B cell (primary cell): ENCODE data around the gene FBXO5. TPM values are rescaled to one million over a fixed set of nuclear protein-coding genes. Genes with fewer than 3 reads are reported as not detected.

Source experiments
- ATAC-seq: fragments of 200-7000 bp; cut with Tn5 transposase; one replicate; pipeline ENCODE4 v1.10.0; 2021; ENCODE audit warnings: low read depth, mild to moderate bottlenecking, moderate number of reproducible peaks, moderate library complexity
- CTCF ChIA-PET: fragments of 350-600 bp; sonication (Branson Sonifier 250); formaldehyde crosslinking; loops from one replicate; lab custom pipeline; 2021; ENCODE audit warnings: antibody characterized with exemption, inconsistent platforms; lab: Charles Lee
- POLR2A ChIA-PET: fragments of 350-600 bp; sonication (Branson Sonifier 250); formaldehyde crosslinking; loops from one replicate; lab custom pipeline; 2021; ENCODE audit warnings: antibody characterized with exemption; lab: Charles Lee
- DNase-seq: peaks from one replicate; pipeline ENCODE4 v3.0.0; 2013
- H2AFZ ChIP-seq: 2 replicates; pipeline ENCODE4 v1.6.1; 2012; ENCODE audit warnings: mild to moderate bottlenecking, low read depth, low read length; ENCODE audit not compliant: insufficient read depth, poor library complexity, severe bottlenecking
- H3K27ac ChIP-seq, 2 donors: 1 replicate in 1 of 2; 2 replicates in 1 of 2; pipeline ENCODE4 v1.5.1; 2012 to 2013; ENCODE audit warnings: low read length in 2 of 2, mild to moderate bottlenecking in 2 of 2, moderate library complexity in 1 of 2
- H3K27me3 ChIP-seq, 4 experiments: fragments of 200-600 bp in 1 of 4; sonication (generic) in 1 of 4; replicated peaks in 1 of 4; 1 replicate in 2 of 4; 2 replicates in 2 of 4; pipeline versions ENCODE4 v1.6.1 to v1.7.0; 2013 to 2016; ENCODE audit warnings: low read length in 3 of 4, mild to moderate bottlenecking in 2 of 4, mixed read lengths in 1 of 4, moderate library complexity in 1 of 4; ENCODE audit not compliant: insufficient read depth in 4 of 4, control insufficient read depth in 3 of 4; ENCODE audit errors: control extremely low read depth in 1 of 4
- H3K36me3 ChIP-seq, 2 experiments: replicated peaks in 1 of 2; 1 replicate in 1 of 2; 2 replicates in 1 of 2; pipeline versions ENCODE4 v1.6.1 to v1.7.1; 2013; ENCODE audit warnings: low read length in 1 of 2; ENCODE audit not compliant: insufficient read depth in 2 of 2, control insufficient read depth in 1 of 2; ENCODE audit errors: control extremely low read depth in 1 of 2, extremely low read depth in 1 of 2
- H3K4me1 ChIP-seq, 2 donors: fragments of 200-600 bp in 1 of 2; sonication (generic) in 1 of 2; 1 replicate in 1 of 2; 2 replicates in 1 of 2; pipeline versions ENCODE4 v1.5.1 to v1.6.1; 2013 to 2017; ENCODE audit warnings: low read length in 2 of 2; ENCODE audit not compliant: control insufficient read depth in 2 of 2, insufficient read depth in 2 of 2
- H3K4me2 ChIP-seq: replicated peaks from 2 replicates; pipeline ENCODE3; 2012; ENCODE audit warnings: mild to moderate bottlenecking, low read depth, low read length; ENCODE audit not compliant: poor library complexity, severe bottlenecking
- H3K4me3 ChIP-seq, 5 experiments: fragments of 200-600 bp in 1 of 5; sonication (generic) in 1 of 5; 1 replicate in 3 of 5; 2 replicates in 2 of 5; pipeline versions ENCODE4 v1.5.1 to v1.7.0; 2011 to 2016; ENCODE audit warnings: low read length in 4 of 5, mild to moderate bottlenecking in 4 of 5, low read depth in 2 of 5, control low read depth in 1 of 5, moderate library complexity in 1 of 5; ENCODE audit not compliant: insufficient read depth in 1 of 5; ENCODE audit errors: control extremely low read depth in 1 of 5, extremely low read depth in 1 of 5
- H3K79me2 ChIP-seq: fragments of 200-600 bp; sonication (generic); one replicate; pipeline ENCODE4 v1.6.0; 2016; ENCODE audit warnings: low read length; ENCODE audit not compliant: control insufficient read depth, insufficient read depth
- H3K9ac ChIP-seq: fragments of 200-600 bp; sonication (generic); 2 replicates; pipeline ENCODE4 v1.6.1; 2017; ENCODE audit warnings: mild to moderate bottlenecking, low read length, moderate library complexity
- H3K9me3 ChIP-seq, 3 donors: one replicate each; pipeline versions ENCODE4 v1.6.1 to v1.7.1; 2013; ENCODE audit warnings: low read length in 2 of 3; ENCODE audit not compliant: control insufficient read depth in 2 of 3, insufficient read depth in 1 of 3; ENCODE audit errors: control extremely low read depth in 1 of 3
- H4K20me1 ChIP-seq: 2 replicates; pipeline ENCODE4 v1.6.0; 2012; ENCODE audit warnings: mild to moderate bottlenecking, low read length; ENCODE audit not compliant: insufficient read depth, control insufficient read depth, poor library complexity, severe bottlenecking
- H3K27ac Mint-ChIP-seq: one replicate; pipeline ENCODE4 v1.8.0; 2021; ENCODE audit warnings: mixed read lengths
- H3K27me3 Mint-ChIP-seq: one replicate; pipeline ENCODE4 v1.8.0; 2021; ENCODE audit warnings: mixed read lengths
- H3K4me1 Mint-ChIP-seq: one replicate; pipeline ENCODE4 v1.8.0; 2021; ENCODE audit warnings: mixed read lengths
- H3K4me3 Mint-ChIP-seq: one replicate; pipeline ENCODE4 v1.8.0; 2021; ENCODE audit warnings: mixed read lengths
- H3K9me3 Mint-ChIP-seq: one replicate; pipeline ENCODE4 v1.8.0; 2022; ENCODE audit warnings: mixed read lengths; ENCODE audit not compliant: insufficient read depth
- EZH2 ChIP-seq: IDR thresholded peaks from 2 replicates; pipeline ENCODE4 v1.6.1; 2012; ENCODE audit warnings: borderline replicate concordance, low read depth, mild to moderate bottlenecking, moderate library complexity, low read length; ENCODE audit not compliant: insufficient read depth, poor library complexity, severe bottlenecking
- WGBS: methylation state at CpG from one replicate; pipeline ENCODE4 v1.1.5; 2013; ENCODE audit warnings: missing lambda C conversion rate; ENCODE audit not compliant: insufficient coverage; 5-methylcytosine and 5-hydroxymethylcytosine counted together
- intact Hi-C: fragments of 100-400 bp; cut with micrococcal nuclease; formaldehyde crosslinking; loops from one replicate; pipeline ENCODE4 v1.10.0; 2022
- polyA plus RNA-seq: library from polyadenylated mRNA; depleted of rRNA; stranded (reverse); fragments of >200 nt; gene quantifications from 2 replicates; pipeline ENCODE4 v1.2.3, GENCODE V29; 2012
- total RNA-seq, 2 donors: library from RNA; stranded (reverse); fragments of 120-200 nt in 1 of 2; gene quantifications; 1 replicate in 1 of 2; 2 replicates in 1 of 2; pipeline versions ENCODE4 v1.2.3 to v1.2.4, GENCODE V29; 2013 to 2022
- TF ChIP-seq, protein P1 (sequence below): fragments of 200-600 bp; IDR thresholded peaks from one replicate; pipeline ENCODE4 v1.8.0; 2022; ENCODE audit warnings: antibody characterized with exemption, mild to moderate bottlenecking

The FBXO5 gene
- total and polyA plus RNA-seq, 2 donors (not counting 1 experiment from before 2014, with no cell fraction given) = 3.9 to 14.6 TPM

DNA sequence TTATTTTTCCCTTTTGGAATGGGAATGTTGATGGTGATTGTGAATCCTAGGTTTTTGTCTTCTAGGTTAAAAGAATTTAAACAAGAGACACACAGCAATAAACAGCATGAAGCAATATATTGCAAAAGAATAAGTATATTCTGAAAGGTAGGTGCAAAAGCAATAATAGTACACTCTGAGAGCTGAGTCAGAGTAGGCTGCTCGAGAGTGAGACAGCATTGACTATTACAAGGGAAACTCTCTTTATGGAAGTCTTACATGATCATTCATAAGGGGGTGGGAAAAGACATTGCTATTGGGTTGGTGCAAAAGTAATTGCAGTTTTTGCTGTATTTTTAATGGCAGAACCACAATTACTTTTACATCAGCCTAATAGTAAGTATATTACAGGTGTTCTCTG lies 25.0 kb downstream of the FBXO5 start:
- no peak overlapping the region for H3K4me3 Mint-ChIP-seq
- H3K27ac Mint-ChIP-seq = no peak overlapping the region
- no peaks in the 10 kb centered on the region for H3K36me3 ChIP-seq
- no peaks in the 10 kb centered on the region for H3K9me3 ChIP-seq
- H3K27ac ChIP-seq = no peak overlapping the region
- H3K4me1 ChIP-seq = no peaks in the 10 kb centered on the region
- WGBS = no CpG with 5 or more reads among the region's 1 CpG
- intact Hi-C loops = no loop called here
- H3K27me3 Mint-ChIP-seq = peaks cover 41% of the 10 kb centered on the region
- no peaks in the 10 kb centered on the region for H3K4me1 Mint-ChIP-seq
- no peaks in the 10 kb centered on the region for H3K9me3 Mint-ChIP-seq
- H4K20me1 ChIP-seq = no peaks in the 10 kb centered on the region
- TF ChIP-seq, protein P1, sequence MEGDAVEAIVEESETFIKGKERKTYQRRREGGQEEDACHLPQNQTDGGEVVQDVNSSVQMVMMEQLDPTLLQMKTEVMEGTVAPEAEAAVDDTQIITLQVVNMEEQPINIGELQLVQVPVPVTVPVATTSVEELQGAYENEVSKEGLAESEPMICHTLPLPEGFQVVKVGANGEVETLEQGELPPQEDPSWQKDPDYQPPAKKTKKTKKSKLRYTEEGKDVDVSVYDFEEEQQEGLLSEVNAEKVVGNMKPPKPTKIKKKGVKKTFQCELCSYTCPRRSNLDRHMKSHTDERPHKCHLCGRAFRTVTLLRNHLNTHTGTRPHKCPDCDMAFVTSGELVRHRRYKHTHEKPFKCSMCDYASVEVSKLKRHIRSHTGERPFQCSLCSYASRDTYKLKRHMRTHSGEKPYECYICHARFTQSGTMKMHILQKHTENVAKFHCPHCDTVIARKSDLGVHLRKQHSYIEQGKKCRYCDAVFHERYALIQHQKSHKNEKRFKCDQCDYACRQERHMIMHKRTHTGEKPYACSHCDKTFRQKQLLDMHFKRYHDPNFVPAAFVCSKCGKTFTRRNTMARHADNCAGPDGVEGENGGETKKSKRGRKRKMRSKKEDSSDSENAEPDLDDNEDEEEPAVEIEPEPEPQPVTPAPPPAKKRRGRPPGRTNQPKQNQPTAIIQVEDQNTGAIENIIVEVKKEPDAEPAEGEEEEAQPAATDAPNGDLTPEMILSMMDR = no peak
- H3K4me3 ChIP-seq = no peak overlapping the region
- CTCF ChIA-PET = no interaction called here
- H3K9ac ChIP-seq = no peak overlapping the region
- no peak for DNase-seq
- ATAC-seq = no peak
- H3K79me2 ChIP-seq = no peaks in the 10 kb centered on the region
- peaks cover 0 to 7% (median 2%) of the 10 kb centered on the region in 4 experiments for H3K27me3 ChIP-seq
- H3K4me2 ChIP-seq = no peak overlapping the region
- no peak overlapping the region for H2AFZ ChIP-seq
- POLR2A ChIA-PET = no interaction called here

DNA sequence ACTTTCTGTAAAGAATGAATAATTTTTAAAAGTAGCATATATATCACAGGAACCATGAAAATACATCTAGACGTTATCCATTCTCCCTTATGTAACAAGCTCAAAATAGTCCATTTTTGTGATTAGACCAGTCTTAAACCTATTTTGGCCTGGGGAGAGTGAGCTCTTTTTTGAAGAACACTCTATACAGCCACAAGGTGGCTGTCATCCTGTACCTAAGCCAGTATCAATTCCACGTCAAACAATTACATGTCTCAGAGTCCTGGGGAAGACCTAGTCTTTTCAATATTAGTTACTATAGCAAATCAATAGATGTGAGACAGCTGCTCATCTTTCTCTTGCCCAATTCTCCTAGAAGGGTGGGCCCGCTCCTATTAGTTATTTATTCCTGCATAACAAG lies 28.4 kb downstream of the FBXO5 start:
- CTCF ChIA-PET = interaction anchor here (0.9 to 1.3 kb wide), 4 partner anchors 8 to 95 kb away, joined by 3 to 5 read pairs (median 4); no protein-coding TSS in a partner anchor
- H3K9me3 Mint-ChIP-seq = no peaks in the 10 kb centered on the region

More for the DNA sequence above, 28.4 kb downstream of the FBXO5 start:
- intact Hi-C loops = no loop called here
- Mint-ChIP-seq H3K4me1 (no peaks in the 10 kb centered on the region), H3K27ac (no peak overlapping the region), H3K4me3 (no peak overlapping the region), H3K27me3 (peaks cover 34% of the 10 kb centered on the region)
- POLR2A ChIA-PET = no interaction called here
- peaks cover 0 to 3% (median under 1%) of the 10 kb centered on the region in 4 experiments for H3K27me3 ChIP-seq
- no peaks in the 10 kb centered on the region for H3K79me2 ChIP-seq
- no peaks in the 10 kb centered on the region for H4K20me1 ChIP-seq
- no peak overlapping the region for H3K4me2 ChIP-seq
- ATAC-seq = no peak
- H3K9ac ChIP-seq = no peak overlapping the region
- H3K4me1 ChIP-seq = no peaks in the 10 kb centered on the region
- no CpG with 5 or more reads among the region's 3 CpGs for WGBS
- H3K9me3 ChIP-seq = no peaks in the 10 kb centered on the region
- H2AFZ ChIP-seq = no peak overlapping the region
- H3K27ac ChIP-seq = no peak overlapping the region
- TF ChIP-seq EZH2 = no peak
- TF ChIP-seq, protein P1 = no peak
- no peaks in the 10 kb centered on the region for H3K36me3 ChIP-seq
- no peak overlapping the region for H3K4me3 ChIP-seq
- DNase-seq = no peak
